Superior temporal gyrus (tissue), 1 donor: ENCODE data around the gene COG7.

Experiments
- DNase-seq: peaks from one replicate; pipeline ENCODE4 v3.0.0-alpha.2; 2016; ENCODE audit errors: extremely low spot score

The COG7 gene

DNA sequence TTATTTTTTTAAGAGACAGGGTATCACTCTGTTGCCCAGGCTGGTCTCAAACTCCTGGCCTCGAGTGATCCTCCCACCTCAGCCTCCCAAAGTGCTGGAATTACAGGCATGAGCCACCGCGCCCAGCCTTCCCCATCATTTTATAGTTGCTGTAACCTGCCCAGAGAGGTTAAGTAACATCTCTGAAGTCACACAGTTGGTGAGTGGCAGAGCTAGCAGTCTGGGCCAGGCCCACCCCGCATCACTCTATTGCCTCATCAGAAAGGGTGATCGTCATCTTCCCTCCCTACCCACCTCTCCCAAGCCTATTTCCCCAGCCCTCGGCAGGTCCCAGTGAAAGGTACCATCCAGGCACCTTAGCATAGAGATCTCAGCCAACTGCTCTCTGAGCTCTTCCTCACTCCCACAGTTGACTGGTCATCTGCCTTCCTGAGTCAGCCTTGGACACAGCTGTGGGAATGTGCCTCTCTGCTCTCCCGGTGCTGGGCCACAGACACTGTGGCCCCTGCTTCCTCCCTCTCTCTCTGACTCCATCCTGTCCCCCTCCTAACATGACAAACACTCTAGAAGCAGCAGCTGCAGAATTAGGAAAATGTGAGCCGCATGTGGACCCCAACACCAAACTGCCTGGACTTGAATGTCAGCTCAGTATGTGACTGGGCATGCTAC is 93.8 kb downstream of the COG7 start:
- no peak for DNase-seq

DNA sequence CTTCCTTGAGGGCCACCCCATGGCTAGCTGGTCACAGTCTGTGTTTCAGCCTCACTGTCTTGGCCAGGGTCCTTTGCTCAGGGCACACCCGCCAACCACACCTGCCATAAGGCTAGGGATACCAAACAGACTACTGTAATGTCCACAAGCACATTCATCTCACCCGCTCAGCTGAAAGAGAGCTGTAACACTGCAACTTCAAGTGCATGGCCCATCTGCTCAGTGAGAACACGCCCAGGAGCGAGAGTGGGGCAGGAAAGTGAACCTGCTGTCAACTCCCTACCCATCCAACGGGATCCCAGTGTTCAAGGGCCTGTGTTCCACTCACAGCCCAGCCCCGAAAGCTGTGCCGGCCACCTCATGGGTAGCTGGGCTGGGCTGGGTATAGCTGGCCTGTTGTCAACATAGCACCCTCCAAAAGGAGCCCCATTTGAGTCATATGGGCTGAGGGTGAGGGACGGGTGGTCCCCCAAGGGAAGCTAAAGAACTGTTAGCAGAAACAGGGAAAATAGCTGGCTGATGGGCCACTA is 95.2 kb downstream of the COG7 start:
- no peak for DNase-seq

DNA sequence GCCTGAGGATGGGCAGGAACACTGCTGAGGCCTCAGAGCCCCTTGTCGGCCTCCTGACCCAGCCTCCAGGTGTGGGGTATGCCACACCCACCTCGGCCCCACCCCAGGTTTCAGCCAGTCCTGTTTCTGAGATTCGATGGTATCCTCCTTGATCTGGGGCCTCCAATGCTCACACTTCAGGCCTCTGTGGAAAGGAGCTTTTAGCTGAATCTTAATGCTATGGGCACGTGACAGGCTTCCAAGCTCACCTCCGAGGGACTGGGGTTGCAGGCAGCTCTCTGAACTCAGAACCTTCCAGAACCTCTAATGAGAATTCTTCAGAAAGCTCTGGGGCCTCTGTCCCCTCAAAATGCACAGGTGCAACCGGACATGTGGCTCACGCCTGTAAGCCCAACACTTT is 96.0 kb downstream of the COG7 start:
- no peak for DNase-seq

DNA sequence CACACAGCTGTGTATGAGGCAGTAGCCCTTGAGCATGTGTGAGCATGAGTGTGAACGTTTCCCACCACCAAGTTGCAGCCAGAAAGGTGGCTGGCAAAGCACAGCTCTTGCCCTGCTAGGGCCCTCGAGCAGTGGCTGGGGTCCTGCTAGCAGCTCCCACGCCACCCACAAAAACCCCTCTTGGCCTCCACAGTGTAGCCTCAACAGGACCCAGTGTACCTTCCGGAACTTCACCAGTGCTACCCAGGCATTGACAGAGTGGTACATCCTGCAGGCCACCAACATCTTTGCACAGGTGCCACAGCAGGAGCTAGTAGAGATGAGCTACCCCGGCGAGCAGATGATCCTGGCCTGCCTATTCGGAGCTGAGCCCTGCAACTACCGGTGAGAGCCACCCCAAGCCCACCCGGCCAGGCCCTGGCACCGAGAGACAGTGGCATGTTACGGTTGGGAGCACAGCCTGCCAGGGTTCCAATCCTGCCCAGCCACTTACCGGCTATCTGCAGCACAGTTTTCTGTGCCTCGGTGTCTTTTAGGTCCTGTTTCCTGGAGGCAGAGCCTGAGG is 97.8 kb downstream of the COG7 start:
- DNase-seq, result no peak

DNA sequence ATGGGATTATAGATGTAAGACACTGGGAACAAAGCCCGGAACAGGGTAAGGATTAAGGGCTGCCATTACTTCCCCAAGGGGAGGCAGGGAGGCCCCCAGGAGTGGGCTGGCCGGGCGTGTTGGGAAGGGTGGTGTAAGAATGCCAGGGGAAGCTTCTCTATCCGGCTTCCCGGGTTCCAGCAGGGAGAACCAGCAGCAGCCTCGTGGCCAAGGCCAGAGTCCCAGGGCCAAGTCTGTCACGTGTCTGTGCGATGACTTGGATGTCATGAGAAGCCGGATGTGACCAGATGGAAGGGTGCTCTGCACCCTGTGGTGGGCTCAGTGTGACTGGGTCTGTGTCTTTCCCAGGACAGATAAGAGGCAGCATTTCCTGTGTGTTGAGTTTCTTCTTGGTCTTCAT is 98.7 kb downstream of the COG7 start:
- DNase-seq, result no peak

DNA sequence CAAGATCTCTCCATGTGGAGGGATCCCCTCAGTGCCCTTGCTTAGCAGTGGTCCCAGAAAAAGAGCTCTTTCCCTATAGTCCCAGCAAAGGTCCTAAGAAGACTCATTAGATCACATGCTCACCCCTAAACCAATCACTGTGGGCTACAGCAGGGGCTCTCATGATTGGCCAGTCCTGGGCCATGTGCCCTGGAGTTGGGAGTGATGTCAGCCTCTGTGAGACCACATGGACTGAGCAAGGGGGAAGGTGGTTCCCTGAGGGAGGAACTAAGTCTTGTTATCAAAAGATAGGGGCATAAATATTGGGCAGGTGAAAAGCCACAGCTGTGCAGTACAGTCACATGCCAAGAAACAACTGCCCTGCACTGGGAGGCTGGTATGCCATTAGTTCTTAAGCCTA is 99.5 kb downstream of the COG7 start:
- DNase-seq, result no peak

DNA sequence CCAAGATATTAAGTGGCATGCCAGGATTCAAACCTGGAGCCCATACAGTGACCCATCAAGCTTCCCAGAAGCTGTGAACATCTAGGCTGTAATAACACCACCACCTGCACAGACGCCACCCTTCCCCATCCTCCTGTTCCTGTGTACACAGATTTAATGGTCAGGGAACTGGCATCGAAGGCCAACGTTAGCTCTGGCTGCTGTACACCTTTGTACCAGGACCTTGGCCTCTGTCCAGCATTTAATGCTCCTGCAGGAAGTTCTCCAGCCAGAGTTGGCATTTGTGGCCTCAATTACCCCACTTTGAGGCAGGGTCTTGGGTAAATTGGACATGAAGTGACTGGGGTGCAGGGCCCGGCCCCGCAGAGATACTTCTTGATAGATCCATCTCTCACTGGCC is 101.6 kb downstream of the COG7 start:
- DNase-seq, result no peak

DNA sequence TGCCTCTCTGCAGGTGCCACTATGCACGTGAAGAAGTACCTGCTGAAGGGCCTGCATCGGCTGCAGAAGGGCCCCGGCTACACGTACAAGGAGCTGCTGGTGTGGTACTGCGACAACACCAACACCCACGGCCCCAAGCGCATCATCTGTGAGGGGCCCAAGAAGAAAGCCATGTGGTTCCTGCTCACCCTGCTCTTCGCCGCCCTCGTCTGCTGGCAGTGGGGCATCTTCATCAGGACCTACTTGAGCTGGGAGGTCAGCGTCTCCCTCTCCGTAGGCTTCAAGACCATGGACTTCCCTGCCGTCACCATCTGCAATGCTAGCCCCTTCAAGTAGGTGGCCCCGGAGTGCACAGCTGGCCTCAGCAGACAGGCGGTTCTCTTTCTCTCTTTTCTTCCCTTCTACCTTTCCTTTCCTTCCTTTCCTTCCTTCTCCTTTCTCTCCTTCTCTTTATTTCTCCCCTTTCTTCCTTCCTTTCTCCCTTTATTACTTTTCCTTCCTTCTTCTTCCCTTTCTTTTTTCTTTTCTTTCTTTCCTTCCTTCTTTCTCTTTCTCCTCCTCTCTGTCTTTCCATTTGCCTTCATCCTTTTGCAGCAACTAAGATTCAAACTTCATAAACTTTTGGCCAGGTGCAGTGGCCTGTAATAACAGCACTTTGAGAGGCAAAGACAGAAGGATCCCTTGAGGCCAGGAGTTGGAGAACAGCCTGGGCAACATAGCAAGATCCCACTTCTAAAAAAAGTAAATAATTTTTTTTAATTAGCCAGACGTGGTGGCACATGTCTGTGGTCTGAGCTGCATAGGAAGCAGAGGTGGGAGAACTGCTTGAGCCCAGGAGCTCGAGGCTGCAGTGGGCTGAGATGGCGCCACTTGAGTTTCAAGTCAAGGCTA is 104.2 kb downstream of the COG7 start:
- no peak for DNase-seq

DNA sequence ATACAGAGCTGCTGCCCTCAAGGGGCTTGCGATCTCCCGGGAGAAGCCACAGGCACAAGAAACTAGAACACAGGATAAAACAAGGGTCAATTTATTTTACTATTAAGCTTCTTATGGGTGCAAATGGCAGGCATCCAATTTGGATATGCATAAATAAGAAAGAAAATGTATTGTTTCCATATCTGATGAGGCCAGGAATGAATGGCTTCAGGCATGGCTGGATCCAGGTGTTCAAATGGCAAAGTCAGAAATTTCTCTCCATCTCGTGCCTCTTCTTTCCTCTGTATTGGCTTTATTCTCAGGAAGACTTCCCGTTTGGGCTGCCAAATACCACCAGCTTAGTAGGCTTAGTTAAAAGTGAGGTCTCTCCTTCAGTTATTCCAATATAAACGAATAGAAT is 107.8 kb downstream of the COG7 start:
- no peak for DNase-seq

DNA sequence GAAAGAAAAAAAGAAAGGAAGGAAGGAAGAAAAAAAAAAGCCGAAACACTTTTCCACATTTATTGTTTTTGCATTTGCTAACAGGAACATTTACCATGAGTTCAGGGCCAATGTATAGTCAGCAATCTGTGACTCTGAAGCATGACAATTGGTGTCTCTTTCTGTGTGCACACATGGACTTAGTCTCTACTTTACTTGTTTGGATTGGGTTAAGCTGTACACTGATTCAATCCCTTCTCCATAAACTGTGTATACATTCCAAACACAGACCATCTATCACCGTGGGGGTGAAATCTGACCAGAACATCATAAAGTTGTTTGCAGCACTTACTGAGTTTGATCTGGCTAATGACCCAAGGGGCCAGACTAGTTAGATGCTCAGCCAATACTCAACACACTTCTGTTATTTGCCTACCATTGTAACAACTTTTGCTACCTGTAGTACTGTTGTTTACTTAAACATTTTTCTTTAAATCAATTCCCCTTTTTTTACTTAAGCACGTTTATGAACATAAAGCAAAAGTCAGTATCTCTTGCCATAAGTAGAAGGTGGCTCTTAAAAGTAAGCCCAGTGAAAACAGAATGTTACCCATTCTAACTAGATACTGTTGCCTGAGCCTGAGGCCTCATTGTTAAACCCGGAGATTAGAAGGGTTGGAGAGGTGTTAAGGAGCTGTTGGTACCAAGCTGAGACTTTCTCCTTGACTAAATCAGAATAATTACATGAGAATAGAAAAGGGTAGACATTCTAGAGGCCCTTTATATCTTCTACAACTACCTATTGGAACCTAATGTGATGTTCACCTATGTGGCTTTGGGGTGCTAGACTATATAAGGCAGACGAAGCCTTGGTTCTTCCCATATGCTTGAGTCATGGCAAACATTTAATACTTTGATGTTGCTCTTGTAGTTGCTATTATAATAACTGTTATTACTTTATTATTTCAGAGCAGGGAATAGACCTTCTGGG is 109.1 kb downstream of the COG7 start:
- no peak for DNase-seq

DNA sequence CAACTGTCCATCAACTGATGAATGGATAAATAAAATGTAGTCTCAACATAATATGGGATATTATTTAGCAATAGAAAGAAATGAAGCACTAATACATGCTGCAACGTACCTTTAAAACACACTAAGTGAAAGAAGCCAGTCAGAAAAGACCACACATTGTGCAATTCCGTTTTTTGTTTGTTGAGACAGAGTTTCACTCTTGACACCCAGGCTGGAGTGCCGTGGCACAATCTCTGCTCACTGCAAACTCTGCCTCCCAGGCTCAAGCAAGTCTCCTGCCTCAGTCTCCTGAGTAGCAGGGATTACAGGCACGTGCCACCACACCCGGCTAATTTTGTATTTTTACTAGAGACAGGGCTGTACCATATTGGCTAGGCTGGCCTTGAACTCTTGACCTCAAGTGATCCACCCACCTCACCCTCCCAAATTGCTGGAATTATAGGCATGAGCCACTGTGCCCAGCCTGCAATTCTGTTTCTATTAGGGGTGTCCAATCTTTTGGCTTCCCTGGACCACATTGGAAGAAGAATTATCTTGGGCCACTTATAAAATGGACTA is 110.8 kb downstream of the COG7 start:
- no peak for DNase-seq

DNA sequence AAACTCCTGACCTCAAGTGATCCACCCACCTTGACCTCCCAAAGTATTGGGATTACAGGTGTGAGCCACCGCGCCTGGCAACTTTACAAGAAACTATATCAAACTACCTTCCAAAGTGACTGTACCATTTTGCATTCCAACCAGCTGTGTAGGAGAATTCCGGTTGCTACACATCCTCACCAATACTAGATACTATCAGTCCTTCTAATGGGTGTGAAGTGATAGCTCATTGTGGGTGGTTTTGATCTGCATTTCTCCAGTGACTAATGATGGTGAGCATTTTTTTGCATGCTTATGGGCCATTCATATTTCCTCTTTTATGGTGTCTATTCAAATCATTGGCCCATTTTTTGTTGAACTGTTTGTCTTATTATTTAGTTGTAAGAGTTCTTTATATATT is 113.2 kb downstream of the COG7 start:
- DNase-seq, result no peak
